GM21737 (cell line): ENCODE measurements around the gene TMEM18.

ENCODE experiments used
- ATAC-seq: cut with Tn5 transposase; IDR thresholded peaks from one replicate; pipeline ENCODE4 v1.9.1; 2021; ENCODE audit warnings: mild to moderate bottlenecking, moderate library complexity; ENCODE audit not compliant: unreplicated experiment

The TMEM18 gene

DNA sequence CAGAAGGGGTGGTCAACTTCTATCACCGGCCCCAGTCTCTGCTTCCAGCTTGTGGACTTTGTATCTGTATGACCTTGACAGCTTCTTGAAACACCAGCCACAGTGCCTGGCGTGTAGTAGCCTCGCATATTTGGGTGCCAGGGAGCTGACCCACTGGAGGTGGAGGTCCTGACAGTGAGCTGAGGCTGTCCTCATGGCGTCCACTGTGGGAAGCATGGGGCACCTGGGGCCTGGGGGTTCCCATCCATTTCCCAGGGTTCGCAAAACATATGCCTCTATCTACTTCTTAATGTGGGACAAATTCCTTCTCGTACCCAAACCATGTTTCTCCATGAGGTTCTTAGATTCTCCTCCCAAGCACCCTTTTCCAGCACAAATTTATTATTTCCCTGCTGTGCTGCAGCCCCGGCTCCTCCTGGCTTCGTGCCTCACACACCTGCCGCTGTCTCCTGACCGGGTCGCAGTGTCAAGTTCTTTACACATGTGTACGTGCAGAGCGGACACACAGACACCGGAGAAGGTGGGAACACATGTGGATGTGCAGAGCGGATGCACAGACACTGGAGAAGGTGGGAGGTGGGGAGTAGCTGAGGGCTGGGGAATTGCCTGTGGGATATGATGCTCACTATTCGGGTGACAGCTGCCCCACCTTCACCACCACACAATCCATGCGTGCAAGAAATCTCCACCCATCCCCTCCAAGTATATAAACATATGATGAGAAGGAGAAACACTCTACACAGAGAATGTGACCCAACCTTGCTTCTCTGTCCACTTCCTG, 23.4 kb downstream of the TMEM18 start:
- no peak for ATAC-seq

DNA sequence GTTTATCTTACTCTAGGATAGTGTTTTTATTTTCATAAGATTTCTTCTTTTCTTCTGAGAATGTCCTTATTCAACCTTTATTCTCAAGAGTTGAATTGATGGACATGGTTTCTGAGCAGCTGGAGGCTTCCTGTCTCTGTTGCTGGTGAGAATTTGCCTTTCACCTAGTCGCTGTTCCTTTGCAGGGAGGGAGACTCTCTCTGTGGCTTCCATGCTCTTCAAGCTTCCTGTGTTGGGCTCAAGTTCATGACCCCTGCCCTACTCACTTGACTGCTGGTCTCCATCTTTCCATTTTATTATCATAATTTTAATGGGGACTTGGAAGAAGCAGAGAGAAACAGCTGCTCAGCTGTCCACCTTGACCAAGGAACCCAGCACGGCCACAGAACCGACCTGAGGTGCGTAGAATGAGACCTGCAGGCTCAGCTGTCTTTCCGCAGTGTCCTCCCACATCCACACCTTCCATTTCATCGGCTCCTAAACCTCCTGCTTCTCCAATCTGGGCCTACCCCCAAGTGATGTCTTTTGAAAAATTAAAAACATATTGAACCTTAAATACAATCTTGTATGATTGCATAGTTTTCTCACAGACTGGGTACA, 24.2 kb downstream of the TMEM18 start:
- ATAC-seq: no peak

DNA sequence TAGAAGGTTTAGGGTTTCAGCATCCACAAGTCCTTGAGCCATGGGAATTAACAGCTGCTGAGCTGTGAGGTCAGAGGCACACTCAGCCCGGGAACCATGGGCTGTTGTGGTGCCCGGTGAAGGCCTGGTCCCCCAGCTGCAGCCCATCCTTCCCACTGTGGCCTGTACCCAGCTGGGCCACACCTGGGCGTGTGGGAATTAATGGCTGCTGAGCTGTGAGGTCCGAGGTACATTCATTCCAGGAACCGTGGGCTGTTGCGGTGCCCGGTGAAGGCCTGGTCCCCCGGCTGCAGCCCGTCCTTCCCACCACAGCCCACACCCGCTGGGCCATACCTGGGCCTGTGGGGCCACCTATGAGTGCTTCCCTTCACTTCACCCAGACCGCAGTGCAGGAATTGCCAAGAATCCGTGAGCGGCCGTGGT, 25.2 kb downstream of the TMEM18 start:
- ATAC-seq: no peak

DNA sequence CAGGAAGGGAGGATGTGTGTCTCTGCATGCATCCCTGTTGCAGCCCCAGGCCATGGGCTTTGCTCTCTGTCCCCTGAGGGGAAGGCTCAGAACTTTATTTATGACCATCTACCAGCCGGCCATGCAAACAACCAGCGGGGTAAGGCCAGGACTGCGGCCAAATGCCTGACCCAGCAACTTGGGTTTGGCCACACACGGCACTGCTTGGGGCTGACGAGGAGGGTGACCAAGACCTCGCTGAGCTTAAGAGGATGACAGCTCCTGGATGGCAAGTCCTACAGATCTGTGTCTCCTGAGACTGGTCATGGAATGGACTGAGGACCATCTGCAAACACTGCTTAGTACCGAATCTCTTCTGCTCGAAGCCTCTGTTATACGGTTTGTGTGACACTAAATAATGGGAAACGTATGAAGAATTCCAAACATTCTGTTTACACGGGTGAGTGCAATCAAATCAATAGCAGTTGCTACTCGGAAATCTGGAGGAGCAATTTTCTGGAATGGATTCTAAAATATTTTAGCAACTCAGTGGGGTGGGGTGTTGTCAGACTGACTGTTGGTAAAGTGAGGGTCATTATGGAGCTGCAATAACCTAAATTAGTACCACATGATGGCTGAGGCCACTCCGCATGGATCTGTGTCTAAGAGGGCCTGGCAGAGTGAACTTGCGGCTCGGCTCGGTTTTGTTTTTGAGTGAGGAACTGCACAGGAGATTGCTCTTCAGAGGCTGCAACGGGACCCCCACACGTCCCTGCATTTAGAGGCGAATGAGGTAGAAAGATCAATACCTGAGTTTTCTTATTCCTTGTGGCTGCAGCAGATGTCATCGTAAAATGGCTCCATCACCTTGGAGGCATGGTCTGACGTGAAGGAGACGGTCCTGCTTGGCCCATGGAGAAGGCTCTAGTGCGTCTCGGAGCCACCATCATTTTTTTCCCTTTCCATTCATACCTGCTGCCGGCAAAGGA, 26.6 kb downstream of the TMEM18 start:
- no peak for ATAC-seq

DNA sequence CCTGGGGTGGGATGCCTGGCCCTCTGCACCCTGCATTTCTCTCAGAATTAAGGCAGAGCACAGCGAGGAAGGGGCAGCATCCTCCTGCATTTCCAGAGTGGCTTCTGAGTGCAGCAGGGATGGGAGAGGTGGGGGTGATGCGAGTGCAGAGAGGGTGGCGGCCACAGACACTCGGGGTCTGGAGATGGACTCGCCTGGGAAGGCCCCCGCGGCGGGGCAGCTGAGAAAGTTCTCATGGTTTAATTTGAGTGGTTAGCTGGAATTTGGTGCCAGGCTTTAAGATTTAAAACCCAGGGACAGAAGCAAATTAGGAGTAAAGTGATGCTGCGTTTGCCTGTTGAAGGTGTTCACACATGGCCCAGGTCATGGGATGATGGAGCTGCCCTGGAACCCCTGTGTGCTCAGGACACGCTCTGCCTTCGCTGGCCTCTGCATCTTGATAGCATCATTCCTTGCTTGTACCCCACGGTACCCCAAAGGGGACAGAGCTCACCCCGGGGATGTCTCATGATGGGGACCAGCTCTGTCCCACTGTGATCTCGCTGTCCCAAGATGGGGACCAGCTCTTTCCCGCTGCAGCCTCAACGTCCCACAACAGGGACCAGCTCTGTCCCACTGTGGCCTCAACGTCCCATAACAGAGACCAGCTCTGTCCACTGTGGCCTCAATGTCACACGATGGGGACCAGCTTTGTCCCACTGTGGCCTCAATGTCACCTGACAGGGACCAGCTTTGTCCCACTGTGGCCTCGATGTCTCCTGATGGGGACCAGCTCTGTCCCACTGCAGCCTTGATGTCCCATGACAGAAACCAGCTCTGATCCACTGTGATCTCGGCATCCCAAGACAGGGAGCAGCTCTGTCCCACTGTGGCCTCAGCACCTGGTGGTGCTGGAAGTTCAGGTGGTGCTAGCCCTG, 27.5 kb downstream of the TMEM18 start:
- ATAC-seq: no peak

GRCh38 chr2:648476-649424, 28.5 kb downstream of the TMEM18 start:
- ATAC-seq: no peak

- no peak for ATAC-seq
Measured at GRCh38 chr2:647691-648231, 29.4 kb downstream of the TMEM18 start.

GRCh38 chr2:647003-647560, 30.1 kb downstream of the TMEM18 start:
- ATAC-seq: no peak

DNA sequence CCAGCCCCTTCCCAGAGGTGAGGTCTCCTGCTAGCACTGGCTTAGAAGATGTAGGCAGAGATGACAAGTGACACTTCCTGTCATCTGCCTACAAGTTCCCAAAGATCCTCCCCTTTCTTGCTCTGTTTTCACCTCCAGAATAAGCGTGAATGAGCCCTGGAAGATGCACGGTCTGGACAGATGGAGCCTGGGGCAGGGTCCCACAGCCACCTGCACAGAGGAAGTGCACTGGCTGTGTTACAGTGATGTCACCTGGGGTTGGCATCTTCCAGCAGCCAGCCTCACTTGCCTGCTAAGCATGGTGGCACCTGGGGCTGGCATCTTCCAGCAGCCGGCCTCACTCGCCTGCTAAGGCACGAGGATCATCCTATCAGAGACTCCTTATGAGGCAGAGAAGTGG, 32.3 kb downstream of the TMEM18 start:
- no peak for ATAC-seq

GRCh38 chr2:643761-644160, 33.4 kb downstream of the TMEM18 start:
- no peak for ATAC-seq

DNA sequence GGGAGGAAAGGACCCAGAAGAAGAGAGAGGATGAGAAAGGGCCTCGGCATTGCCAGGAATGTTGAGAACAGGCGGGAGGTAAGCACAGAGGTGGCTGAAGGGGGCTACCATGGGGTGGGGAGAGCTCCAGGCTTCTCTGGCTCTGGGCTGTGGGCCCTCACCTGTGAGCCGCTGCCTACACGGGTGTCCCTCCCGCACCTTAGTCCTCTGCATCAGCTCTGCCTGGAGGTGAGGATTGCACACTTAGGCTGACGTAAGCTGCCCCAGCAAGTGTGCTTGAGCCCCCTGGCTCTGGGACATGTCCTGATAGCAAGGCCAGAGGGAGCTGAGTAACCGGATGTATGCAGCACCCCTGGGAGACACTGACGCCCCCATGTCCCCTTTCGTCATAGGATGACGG, 33.9 kb downstream of the TMEM18 start:
- ATAC-seq: no peak

DNA sequence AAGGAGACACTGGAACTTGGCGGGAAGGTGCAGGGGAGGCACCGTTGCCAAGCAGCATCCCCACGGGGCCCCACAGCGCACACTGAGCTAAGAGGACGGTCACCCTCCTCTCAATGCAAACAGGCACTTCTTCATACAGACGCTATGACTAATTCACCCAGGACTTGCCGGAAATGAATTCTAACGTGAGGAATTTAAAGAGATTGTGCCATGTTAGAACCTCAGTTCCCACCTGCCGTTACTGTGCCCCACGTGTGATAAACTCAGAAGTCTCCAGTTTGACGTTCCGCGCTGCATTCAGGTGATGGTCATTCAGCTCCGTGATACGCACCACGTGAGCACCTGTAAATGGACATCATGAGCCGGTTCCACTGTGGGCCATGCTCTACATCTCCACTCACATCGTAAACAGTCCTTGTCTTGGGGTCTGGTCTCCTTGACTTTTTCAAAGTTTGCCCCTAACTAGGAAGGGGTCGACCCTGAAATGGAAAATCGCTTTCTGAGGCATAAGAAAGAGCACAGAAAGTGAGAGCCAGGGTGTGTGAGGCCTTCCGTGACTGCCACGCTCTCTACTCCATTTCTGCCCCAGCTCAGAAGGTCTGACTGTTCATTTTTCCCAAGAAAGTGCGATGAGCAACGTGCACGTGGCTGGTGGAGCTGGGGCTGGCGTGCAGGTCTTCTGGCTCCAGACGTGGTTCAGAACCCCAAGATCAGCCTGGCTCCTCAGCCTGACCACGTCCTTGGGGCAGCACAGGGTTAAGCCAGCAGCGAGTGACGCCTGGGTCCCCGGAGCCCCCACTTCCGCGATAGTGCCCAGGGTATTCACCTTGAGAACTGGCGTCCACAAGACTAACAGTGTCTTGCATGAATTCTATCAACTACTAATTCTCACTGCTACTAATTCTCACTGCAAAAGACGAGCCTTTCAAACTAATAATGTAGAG, 35.1 kb downstream of the TMEM18 start:
- no peak for ATAC-seq

- ATAC-seq: no peak
Measured at GRCh38 chr2:641164-641871, 35.9 kb downstream of the TMEM18 start.

GRCh38 chr2:639703-640102, 37.5 kb downstream of the TMEM18 start:
- no peak for ATAC-seq

GRCh38 chr2:637804-638203, 39.4 kb downstream of the TMEM18 start:
- no peak for ATAC-seq

DNA sequence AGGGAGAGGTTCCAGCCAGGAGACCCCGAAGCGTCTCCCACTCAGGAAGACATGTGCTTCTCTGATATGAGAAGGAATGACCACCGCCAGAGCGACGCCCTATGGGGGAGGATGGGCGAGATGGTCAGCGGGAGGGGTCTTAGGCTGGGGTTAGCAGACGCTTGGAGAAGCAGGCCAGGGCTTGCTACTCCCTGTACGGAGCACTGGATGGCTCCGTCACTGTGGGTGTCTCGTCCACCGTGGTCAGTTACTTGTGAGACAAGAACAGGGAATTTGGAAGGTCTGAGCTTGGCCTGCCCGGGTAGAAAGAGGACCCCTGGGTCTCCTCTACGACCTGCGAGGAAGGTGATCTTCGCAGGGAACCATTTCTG, 39.8 kb downstream of the TMEM18 start:
- no peak for ATAC-seq
